ENCODE measurements around the gene CABYR. TPM values are rescaled to one million over a fixed set of nuclear protein-coding genes. Genes with fewer than 3 reads are reported as not detected.

Gene CABYR
- total RNA-seq, 5 donors from 2014 or later (not counting 1 experiment from before 2014, with no cell fraction given), result 0.25 to 2.4 (median 1.1) TPM

DNA sequence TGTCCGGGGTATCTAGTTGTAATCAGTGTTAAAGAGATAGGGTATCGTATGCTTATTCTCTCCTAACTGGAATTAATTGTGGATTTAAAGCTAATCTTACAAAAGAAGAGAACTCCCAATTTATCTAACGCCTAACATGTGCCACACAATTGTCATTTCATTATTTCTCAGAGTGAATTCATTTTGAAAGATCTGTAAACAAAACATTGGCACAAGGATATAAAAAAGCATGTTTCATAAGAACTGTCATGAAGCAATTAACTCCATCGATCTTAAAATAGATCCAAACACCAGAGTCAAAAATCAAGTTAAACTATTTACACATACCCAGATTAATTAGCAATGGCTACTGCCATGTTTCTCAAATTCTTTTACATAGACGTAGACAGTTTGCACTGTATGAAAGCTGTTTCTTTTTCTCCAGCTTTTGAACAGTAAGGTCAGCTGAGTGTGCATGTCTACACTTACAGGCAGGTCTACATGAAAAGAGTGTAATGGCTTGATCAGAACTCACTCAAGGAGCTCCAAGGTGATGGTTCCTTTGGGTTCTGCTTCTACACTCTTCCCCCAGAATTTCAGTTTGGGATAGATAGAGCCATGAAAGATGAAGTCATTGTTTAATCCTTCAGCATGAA lies 38.8 kb downstream of the CABYR start:
- Histone ChIP-seq H3K9me3 (no peaks in the 10 kb centered on the region), H3K27me3 (replicated peaks in 1 of 2; ENCODE audit: control insufficient read depth in 2 of 2, extremely low read depth in 1 of 2, insufficient read depth in 2 of 2, low read length in 1 of 2) (no peaks in the 10 kb centered on the region), H3K27ac (ENCODE audit: low read length) (no peak overlapping the region), H3K4me1 (ENCODE audit: control insufficient read depth in 1 of 2, extremely low read depth in 1 of 2, insufficient read depth in 2 of 2, low read length in 2 of 2) (no peaks in the 10 kb centered on the region), H3K36me3 (ENCODE audit: control insufficient read depth in 2 of 2, extremely low read depth in 1 of 2, insufficient read depth in 1 of 2, low read length in 1 of 2) (no peaks in the 10 kb centered on the region), H3K4me3 (ENCODE audit: control insufficient read depth in 1 of 2, extremely low read depth in 1 of 2, low read length in 1 of 2) (no peak overlapping the region)
- H3K36me3 Mint-ChIP-seq, result peaks cover 3% of the 10 kb centered on the region
- H3K4me3 Mint-ChIP-seq, result no peak overlapping the region
- H3K9me3 Mint-ChIP-seq, result no peaks in the 10 kb centered on the region
- peaks cover 0 to 4% (median 0%) of the 10 kb centered on the region in 3 donors for H3K4me1 Mint-ChIP-seq
- H3K27me3 Mint-ChIP-seq, result peaks cover 0 to 2% of the 10 kb centered on the region in 2 donors
- ATAC-seq (replicated peaks in 1 of 4), result no peak
- ChIA-PET CTCF (interaction anchor here in 1 of 2 donors (1.5 kb wide), 1 partner anchor 311 kb away, joined by 13 read pairs; no protein-coding TSS in a partner anchor), POLR2A (no interaction called here)
- H3K27ac Mint-ChIP-seq, result no peak overlapping the region
- WGBS (ENCODE audit: insufficient coverage), result 100% methylated on average over 1 of the region's 5 CpGs
- DNase-seq, result no peak

DNA sequence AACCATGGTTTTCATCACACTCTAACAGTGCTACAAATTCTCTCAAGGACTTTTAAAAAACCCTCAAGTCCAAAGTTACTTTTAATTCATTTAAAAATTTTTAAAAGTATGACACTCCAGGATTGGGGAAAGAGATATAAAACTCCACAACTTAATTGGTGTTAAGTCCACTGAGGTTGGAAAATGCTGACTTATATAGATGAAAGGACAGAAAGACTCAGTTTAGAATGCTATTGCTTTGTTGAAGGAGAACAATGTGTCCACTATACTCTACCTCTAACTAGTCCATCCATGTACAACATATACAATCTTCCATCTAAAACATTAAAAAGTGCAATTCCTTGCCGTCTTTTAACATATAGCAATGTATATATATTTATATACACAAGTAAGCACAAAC lies 41.2 kb downstream of the CABYR start:
- H3K9me3 ChIP-seq, result no peaks in the 10 kb centered on the region
- Mint-ChIP-seq H3K36me3 (no peaks in the 10 kb centered on the region), H3K4me3 (no peak overlapping the region), H3K9me3 (no peaks in the 10 kb centered on the region), H3K4me1 (peaks cover 0 to 4% (median 0%) of the 10 kb centered on the region in 3 donors), H3K27ac (no peak overlapping the region), H3K27me3 (peaks cover 2 to 4% of the 10 kb centered on the region in 2 donors)
- H3K4me3 ChIP-seq (ENCODE audit: control insufficient read depth in 1 of 2, extremely low read depth in 1 of 2, low read length in 1 of 2), result no peak overlapping the region
- no peaks in the 10 kb centered on the region for H3K4me1 ChIP-seq (ENCODE audit: control insufficient read depth in 1 of 2, extremely low read depth in 1 of 2, insufficient read depth in 2 of 2, low read length in 2 of 2)
- no CpG with 5 or more reads among the region's 1 CpG for WGBS (ENCODE audit: insufficient coverage)
- H3K27me3 ChIP-seq (replicated peaks in 1 of 2; ENCODE audit: control insufficient read depth in 2 of 2, extremely low read depth in 1 of 2, insufficient read depth in 2 of 2, low read length in 1 of 2), result no peaks in the 10 kb centered on the region
- no peaks in the 10 kb centered on the region for H3K36me3 ChIP-seq (ENCODE audit: control insufficient read depth in 2 of 2, extremely low read depth in 1 of 2, insufficient read depth in 1 of 2, low read length in 1 of 2)
- DNase-seq (no peak), ATAC-seq (replicated peaks in 1 of 4) (no peak)
- H3K27ac ChIP-seq (ENCODE audit: low read length), result no peak overlapping the region
- ChIA-PET POLR2A (no interaction called here), CTCF (no interaction called here)

- H3K4me1 ChIP-seq (ENCODE audit: control insufficient read depth in 1 of 2, extremely low read depth in 1 of 2, insufficient read depth in 2 of 2, low read length in 2 of 2), result no peaks in the 10 kb centered on the region
- peaks cover 0 to 4% of the 10 kb centered on the region in 2 donors for H3K27me3 Mint-ChIP-seq
- H3K4me1 Mint-ChIP-seq, result peaks cover 0 to 4% (median 0%) of the 10 kb centered on the region in 3 donors
- no peaks in the 10 kb centered on the region for H3K36me3 Mint-ChIP-seq
- no peak overlapping the region for H3K27ac ChIP-seq (ENCODE audit: low read length)
- no peaks in the 10 kb centered on the region for H3K9me3 Mint-ChIP-seq
- H3K4me3 Mint-ChIP-seq, result no peak overlapping the region
- no peak overlapping the region for H3K4me3 ChIP-seq (ENCODE audit: control insufficient read depth in 1 of 2, extremely low read depth in 1 of 2, low read length in 1 of 2)
- no CpG with 5 or more reads among the region's 2 CpGs for whole genome bisulfite sequencing (ENCODE audit: insufficient coverage)
- no peak overlapping the region for H3K27ac Mint-ChIP-seq
- no peaks in the 10 kb centered on the region for H3K9me3 ChIP-seq
- POLR2A ChIA-PET, result interaction anchor here in 1 of 2 donors (0.5 kb wide), 1 partner anchor 1370 kb away, joined by 3 read pairs; no protein-coding TSS in a partner anchor
- ATAC-seq (replicated peaks in 1 of 4) (no peak), DNase-seq (no peak)
- no peaks in the 10 kb centered on the region for H3K27me3 ChIP-seq (replicated peaks in 1 of 2; ENCODE audit: control insufficient read depth in 2 of 2, extremely low read depth in 1 of 2, insufficient read depth in 2 of 2, low read length in 1 of 2)
- no peaks in the 10 kb centered on the region for H3K36me3 ChIP-seq (ENCODE audit: control insufficient read depth in 2 of 2, extremely low read depth in 1 of 2, insufficient read depth in 1 of 2, low read length in 1 of 2)
- CTCF ChIA-PET, result no interaction called here
These were observed 42.9 kb downstream of the CABYR start for GRCh38 chr18:24181806-24182205.

- Histone ChIP-seq H3K27ac (ENCODE audit: low read length) (no peak overlapping the region), H3K9me3 (no peaks in the 10 kb centered on the region), H3K4me1 (ENCODE audit: control insufficient read depth in 1 of 2, extremely low read depth in 1 of 2, insufficient read depth in 2 of 2, low read length in 2 of 2) (no peaks in the 10 kb centered on the region), H3K27me3 (replicated peaks in 1 of 2; ENCODE audit: control insufficient read depth in 2 of 2, extremely low read depth in 1 of 2, insufficient read depth in 2 of 2, low read length in 1 of 2) (peaks cover 0 to 13% of the 10 kb centered on the region in 2 experiments), H3K36me3 (ENCODE audit: control insufficient read depth in 2 of 2, extremely low read depth in 1 of 2, insufficient read depth in 1 of 2, low read length in 1 of 2) (no peaks in the 10 kb centered on the region), H3K4me3 (ENCODE audit: control insufficient read depth in 1 of 2, extremely low read depth in 1 of 2, low read length in 1 of 2) (no peak overlapping the region)
- Mint-ChIP-seq H3K27me3 (peaks cover 0 to 4% of the 10 kb centered on the region in 2 donors), H3K4me3 (no peak overlapping the region), H3K4me1 (no peaks in the 10 kb centered on the region), H3K27ac (no peak overlapping the region), H3K9me3 (no peaks in the 10 kb centered on the region), H3K36me3 (no peaks in the 10 kb centered on the region)
- ATAC-seq (replicated peaks in 1 of 4), result no peak
- ChIA-PET POLR2A (no interaction called here), CTCF (no interaction called here)
- WGBS (ENCODE audit: insufficient coverage), result 80% methylated on average over 1 of the region's 7 CpGs
- DNase-seq, result no peak
These were observed 46.9 kb downstream of the CABYR start for GRCh38 chr18:24185805-24186204.

GRCh38 chr18:24187049-24187448 lies 48.2 kb downstream of the CABYR start:
- no peak overlapping the region for H3K27ac Mint-ChIP-seq
- WGBS (ENCODE audit: insufficient coverage), result 73% methylated on average over 2 of the region's 5 CpGs
- H3K4me1 Mint-ChIP-seq, result no peaks in the 10 kb centered on the region
- Histone ChIP-seq H3K27ac (ENCODE audit: low read length) (no peak overlapping the region), H3K36me3 (ENCODE audit: control insufficient read depth in 2 of 2, extremely low read depth in 1 of 2, insufficient read depth in 1 of 2, low read length in 1 of 2) (no peaks in the 10 kb centered on the region), H3K27me3 (replicated peaks in 1 of 2; ENCODE audit: control insufficient read depth in 2 of 2, extremely low read depth in 1 of 2, insufficient read depth in 2 of 2, low read length in 1 of 2) (peaks cover 0 to 14% of the 10 kb centered on the region in 2 experiments), H3K4me3 (ENCODE audit: control insufficient read depth in 1 of 2, extremely low read depth in 1 of 2, low read length in 1 of 2) (no peak overlapping the region), H3K9me3 (no peaks in the 10 kb centered on the region), H3K4me1 (ENCODE audit: control insufficient read depth in 1 of 2, extremely low read depth in 1 of 2, insufficient read depth in 2 of 2, low read length in 2 of 2) (no peaks in the 10 kb centered on the region)
- DNase-seq (no peak), ATAC-seq (replicated peaks in 1 of 4) (no peak)
- no peak overlapping the region for H3K4me3 Mint-ChIP-seq
- H3K36me3 Mint-ChIP-seq, result no peaks in the 10 kb centered on the region
- peaks cover 0 to 4% of the 10 kb centered on the region in 2 donors for H3K27me3 Mint-ChIP-seq
- CTCF ChIA-PET, result no interaction called here
- H3K9me3 Mint-ChIP-seq, result no peaks in the 10 kb centered on the region
- POLR2A ChIA-PET, result interaction anchor here in 1 of 2 donors (0.6 kb wide), 1 partner anchor 617 kb away, joined by 4 read pairs; no protein-coding TSS in a partner anchor

DNA sequence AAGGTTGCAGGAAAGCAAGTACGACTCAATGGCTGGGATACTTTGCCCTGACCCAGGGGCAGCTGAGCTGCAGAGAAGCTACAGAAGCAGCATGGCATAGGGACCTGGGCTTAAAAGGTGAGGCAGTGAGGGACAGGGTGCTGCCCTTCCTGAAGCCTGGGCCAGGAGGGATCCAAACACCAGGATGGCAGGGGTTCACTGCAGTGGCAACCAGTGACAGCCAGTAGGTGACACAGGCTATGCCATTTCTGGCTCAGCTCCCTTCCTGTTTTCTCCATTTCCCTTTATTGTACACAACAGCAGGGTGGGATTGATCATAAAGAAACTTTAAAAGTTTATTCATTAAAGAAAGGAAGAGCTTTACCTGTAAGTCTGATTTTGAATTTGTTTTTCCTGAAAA lies 48.8 kb downstream of the CABYR start:
- ChIA-PET CTCF (no interaction called here), POLR2A (interaction anchor here in 1 of 2 donors (0.6 kb wide), 1 partner anchor 618 kb away, joined by 4 read pairs; no protein-coding TSS in a partner anchor)
- Histone ChIP-seq H3K4me3 (ENCODE audit: control insufficient read depth in 1 of 2, extremely low read depth in 1 of 2, low read length in 1 of 2) (no peak overlapping the region), H3K27me3 (replicated peaks in 1 of 2; ENCODE audit: control insufficient read depth in 2 of 2, extremely low read depth in 1 of 2, insufficient read depth in 2 of 2, low read length in 1 of 2) (peaks cover 0 to 16% of the 10 kb centered on the region in 2 experiments), H3K27ac (ENCODE audit: low read length) (no peak overlapping the region), H3K9me3 (no peaks in the 10 kb centered on the region), H3K36me3 (ENCODE audit: control insufficient read depth in 2 of 2, extremely low read depth in 1 of 2, insufficient read depth in 1 of 2, low read length in 1 of 2) (no peaks in the 10 kb centered on the region), H3K4me1 (ENCODE audit: control insufficient read depth in 1 of 2, extremely low read depth in 1 of 2, insufficient read depth in 2 of 2, low read length in 2 of 2) (no peaks in the 10 kb centered on the region)
- Mint-ChIP-seq H3K27me3 (peaks cover 0 to 4% of the 10 kb centered on the region in 2 donors), H3K4me3 (no peak overlapping the region), H3K4me1 (no peaks in the 10 kb centered on the region), H3K36me3 (no peaks in the 10 kb centered on the region), H3K9me3 (no peaks in the 10 kb centered on the region), H3K27ac (no peak overlapping the region)
- 57% methylated on average over 1 of the region's 1 CpG for WGBS (ENCODE audit: insufficient coverage)
- ATAC-seq (replicated peaks in 1 of 4) (no peak), DNase-seq (no peak)
